HepG2 (cell line): ENCODE data around the gene CDH23. TPM values are rescaled to one million over a fixed set of nuclear protein-coding genes. Genes with fewer than 3 reads are reported as not detected.

Source experiments
- CREB1 ChIP-seq, 2 experiments: fragments of 450-650 bp in 1 of 2; IDR thresholded peaks; 2 replicates each; pipeline ENCODE4 v1.6.1; 2016 to 2017; ENCODE audit warnings: control low read depth in 1 of 2, mild to moderate bottlenecking in 1 of 2, missing compliant biosample characterization in 1 of 2, missing genetic modification characterization in 1 of 2
- CREM ChIP-seq, 2 experiments: sonication (generic) in 1 of 2; formaldehyde crosslinking in 1 of 2; IDR thresholded peaks; 2 replicates each; pipeline versions ENCODE4 v1.4.0 to v1.6.1; 2016 to 2020; ENCODE audit warnings: antibody characterized with exemption in 1 of 2, mild to moderate bottlenecking in 1 of 2, missing genetic modification reagents in 1 of 2
- ELF3 ChIP-seq: IDR thresholded peaks from 2 replicates; pipeline ENCODE4 v1.6.1; 2016; ENCODE audit warnings: missing genetic modification reagents, missing compliant biosample characterization
- HDAC6 ChIP-seq: fragments of 200-600 bp; sonication (generic); IDR thresholded peaks from 2 replicates; pipeline ENCODE4 v1.7.0; 2017; ENCODE audit warnings: mild to moderate bottlenecking, antibody characterized with exemption, low read length, low read depth
- POLR2AphosphoS5 ChIP-seq: IDR thresholded peaks from 2 replicates; pipeline ENCODE4 v1.6.1; 2012; ENCODE audit warnings: low read depth, low read length
- RAD21 ChIP-seq: fragments of 450-650 bp; formaldehyde crosslinking; IDR thresholded peaks from 2 replicates; pipeline ENCODE4 v1.5.0; 2020; ENCODE audit warnings: mild to moderate bottlenecking
- REXO4 ChIP-seq: sonication (generic); formaldehyde crosslinking; IDR thresholded peaks from 2 replicates; pipeline ENCODE4 v1.8.0; 2022; ENCODE audit warnings: missing genetic modification reagents, mild to moderate bottlenecking, borderline replicate concordance
- SMAD1 ChIP-seq: sonication (generic); formaldehyde crosslinking; IDR thresholded peaks from 2 replicates; pipeline ENCODE4 v1.4.0; 2020; ENCODE audit warnings: missing genetic modification reagents, low read depth, mild to moderate bottlenecking, borderline replicate concordance
- SNAPC2 ChIP-seq: sonication (generic); formaldehyde crosslinking; IDR thresholded peaks from 2 replicates; pipeline ENCODE4 v1.8.1; 2022; ENCODE audit warnings: mild to moderate bottlenecking, missing genetic modification reagents
- TEAD2 ChIP-seq: sonication (generic); formaldehyde crosslinking; IDR thresholded peaks from 2 replicates; pipeline ENCODE4 v1.9.0; 2021; ENCODE audit warnings: missing genetic modification reagents
- TGIF2 ChIP-seq: IDR thresholded peaks from 2 replicates; pipeline ENCODE4 v1.6.1; 2016; ENCODE audit warnings: control low read depth, missing compliant biosample characterization
- WIZ ChIP-seq: sonication (generic); formaldehyde crosslinking; IDR thresholded peaks from 2 replicates; pipeline ENCODE4 v1.5.1; 2020; ENCODE audit warnings: mild to moderate bottlenecking, missing genetic modification reagents
- ZBTB21 ChIP-seq: sonication (generic); formaldehyde crosslinking; IDR thresholded peaks from 2 replicates; pipeline ENCODE4 v1.4.0; 2020; ENCODE audit warnings: missing genetic modification reagents
- ZNF562 ChIP-seq: sonication (generic); formaldehyde crosslinking; IDR thresholded peaks from 2 replicates; pipeline ENCODE4 v1.8.0; 2022; ENCODE audit warnings: missing genetic modification reagents, borderline replicate concordance
- ZNF788 ChIP-seq: sonication (generic); formaldehyde crosslinking; IDR thresholded peaks from 2 replicates; pipeline ENCODE4 v1.5.0; 2020; ENCODE audit warnings: mild to moderate bottlenecking, missing genetic modification reagents, borderline replicate concordance
- ZNF841 ChIP-seq: sonication (generic); formaldehyde crosslinking; IDR thresholded peaks from 2 replicates; pipeline ENCODE4 v1.8.1; 2023; ENCODE audit warnings: missing genetic modification reagents, borderline replicate concordance
- ZSCAN9 ChIP-seq: IDR thresholded peaks from 2 replicates; pipeline ENCODE4 v1.6.1; 2016; ENCODE audit warnings: borderline replicate concordance
- polyA plus RNA-seq, 8 experiments: library from polyadenylated mRNA; depleted of rRNA in 3 of 8; stranded (reverse) in 7 of 8; unstranded in 1 of 8; fragments of >200 nt; fragmentation: Illumina TruSeq in 4 of 8; extraction: Trizol in 4 of 8; gene quantifications; 2 replicates each; pipeline versions ENCODE4 v1.2.1 to v1.2.3, GENCODE V29; 2011 to 2016; ENCODE audit warnings: low read depth in 4 of 8, missing spikeins in 1 of 8, mixed read lengths in 1 of 8; ENCODE audit not compliant: insufficient read depth in 1 of 8
- total RNA-seq, 5 experiments: library from RNA; depleted of rRNA; stranded (reverse); fragments of >200 nt; fragmentation: Illumina TruSeq; extraction: Trizol; gene quantifications; 2 replicates each; pipeline ENCODE4 v1.2.3, GENCODE V29; 2016; ENCODE audit warnings: low read depth in 1 of 5
- TF ChIP-seq, protein P1 (sequence below): sonication (generic); formaldehyde crosslinking; IDR thresholded peaks from 2 replicates; pipeline ENCODE4 v1.4.0; 2020; ENCODE audit warnings: missing genetic modification reagents, borderline replicate concordance
- TF ChIP-seq, protein P2 (sequence below): sonication (generic); formaldehyde crosslinking; IDR thresholded peaks from 2 replicates; pipeline ENCODE4 v1.4.0; 2020; ENCODE audit warnings: missing genetic modification reagents
- TF ChIP-seq, protein P3 (sequence below): sonication (generic); formaldehyde crosslinking; conservative IDR thresholded peaks from 2 replicates; pipeline ENCODE4 v1.5.0; 2020; ENCODE audit warnings: missing genetic modification reagents
- TF ChIP-seq, protein P4 (sequence below): sonication (generic); formaldehyde crosslinking; IDR thresholded peaks from 2 replicates; pipeline ENCODE4 v1.8.0; 2023; ENCODE audit warnings: mild to moderate bottlenecking, missing genetic modification reagents

The CDH23 gene
- total and polyA plus RNA-seq, 2 of the 13 experiments (the other 11 are each of a cell fraction or from before 2014, with no cell fraction given): 0.13 TPM; not detected in 1

DNA sequence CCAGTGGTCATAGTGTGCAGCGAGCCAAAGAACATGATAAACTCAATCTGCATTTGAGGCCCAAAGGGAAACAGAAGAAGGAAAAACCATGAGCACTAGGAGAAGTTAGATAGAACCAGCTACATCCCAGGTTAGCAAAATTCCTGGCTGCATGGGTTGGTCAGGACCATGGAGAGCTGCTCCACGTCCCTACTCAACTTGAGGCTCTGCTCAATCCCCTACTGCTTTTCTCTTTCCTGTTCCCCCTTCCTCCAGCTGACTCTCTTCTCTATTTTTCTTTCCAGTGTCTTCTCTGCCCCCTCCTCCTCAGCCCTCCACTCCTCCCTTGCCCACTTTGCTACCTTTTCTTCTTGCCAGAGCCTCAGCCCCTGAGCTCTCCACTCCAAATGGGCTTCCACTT, 398.5 kb downstream of the CDH23 start (continued):
- TF ChIP-seq, protein P1, sequence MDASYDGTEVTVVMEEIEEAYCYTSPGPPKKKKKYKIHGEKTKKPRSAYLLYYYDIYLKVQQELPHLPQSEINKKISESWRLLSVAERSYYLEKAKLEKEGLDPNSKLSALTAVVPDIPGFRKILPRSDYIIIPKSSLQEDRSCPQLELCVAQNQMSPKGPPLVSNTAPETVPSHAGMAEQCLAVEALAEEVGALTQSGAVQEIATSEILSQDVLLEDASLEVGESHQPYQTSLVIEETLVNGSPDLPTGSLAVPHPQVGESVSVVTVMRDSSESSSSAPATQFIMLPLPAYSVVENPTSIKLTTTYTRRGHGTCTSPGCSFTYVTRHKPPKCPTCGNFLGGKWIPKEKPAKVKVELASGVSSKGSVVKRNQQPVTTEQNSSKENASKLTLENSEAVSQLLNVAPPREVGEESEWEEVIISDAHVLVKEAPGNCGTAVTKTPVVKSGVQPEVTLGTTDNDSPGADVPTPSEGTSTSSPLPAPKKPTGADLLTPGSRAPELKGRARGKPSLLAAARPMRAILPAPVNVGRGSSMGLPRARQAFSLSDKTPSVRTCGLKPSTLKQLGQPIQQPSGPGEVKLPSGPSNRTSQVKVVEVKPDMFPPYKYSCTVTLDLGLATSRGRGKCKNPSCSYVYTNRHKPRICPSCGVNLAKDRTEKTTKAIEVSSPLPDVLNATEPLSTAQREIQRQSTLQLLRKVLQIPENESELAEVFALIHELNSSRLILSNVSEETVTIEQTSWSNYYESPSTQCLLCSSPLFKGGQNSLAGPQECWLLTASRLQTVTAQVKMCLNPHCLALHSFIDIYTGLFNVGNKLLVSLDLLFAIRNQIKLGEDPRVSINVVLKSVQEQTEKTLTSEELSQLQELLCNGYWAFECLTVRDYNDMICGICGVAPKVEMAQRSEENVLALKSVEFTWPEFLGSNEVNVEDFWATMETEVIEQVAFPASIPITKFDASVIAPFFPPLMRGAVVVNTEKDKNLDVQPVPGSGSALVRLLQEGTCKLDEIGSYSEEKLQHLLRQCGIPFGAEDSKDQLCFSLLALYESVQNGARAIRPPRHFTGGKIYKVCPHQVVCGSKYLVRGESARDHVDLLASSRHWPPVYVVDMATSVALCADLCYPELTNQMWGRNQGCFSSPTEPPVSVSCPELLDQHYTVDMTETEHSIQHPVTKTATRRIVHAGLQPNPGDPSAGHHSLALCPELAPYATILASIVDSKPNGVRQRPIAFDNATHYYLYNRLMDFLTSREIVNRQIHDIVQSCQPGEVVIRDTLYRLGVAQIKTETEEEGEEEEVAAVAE (CRISPR knock-in tag): 0 out of 2 replicates have a peak, but pooled peaks have one; percentile 30
- TF ChIP-seq SMAD1 (CRISPR knock-in tag) (no peak), WIZ (CRISPR knock-in tag) (peak; percentile 91; the same call in 1 of the 2 replicates), ZNF788 (no peak), ELF3 (CRISPR knock-in tag) (no peak), TEAD2 (CRISPR knock-in tag) (0 out of 2 replicates have a peak, but pooled peaks have one; percentile 38), CREB1 (IDR thresholded peaks at IDR 0.05) (no peak), CREB1 (CRISPR knock-in tag; IDR thresholded peaks at IDR 0.05) (no peak), POLR2AphosphoS5 (no peak), CREM (IDR thresholded peaks at IDR 0.05) (no peak), CREM (CRISPR knock-in tag; IDR thresholded peaks at IDR 0.05) (no peak), HDAC6 (no peak), TGIF2 (peak; percentile 49; the same call in 1 of the 2 replicates), ZNF841 (CRISPR knock-in tag) (no peak), ZNF562 (CRISPR knock-in tag) (no peak), RAD21 (CRISPR knock-in tag) (no peak), ZSCAN9 (CRISPR knock-in tag) (0 out of 2 replicates have a peak, but pooled peaks have one; percentile 51), REXO4 (no peak), SNAPC2 (CRISPR knock-in tag) (no peak), ZBTB21 (CRISPR knock-in tag) (no peak)
- TF ChIP-seq, protein P2, sequence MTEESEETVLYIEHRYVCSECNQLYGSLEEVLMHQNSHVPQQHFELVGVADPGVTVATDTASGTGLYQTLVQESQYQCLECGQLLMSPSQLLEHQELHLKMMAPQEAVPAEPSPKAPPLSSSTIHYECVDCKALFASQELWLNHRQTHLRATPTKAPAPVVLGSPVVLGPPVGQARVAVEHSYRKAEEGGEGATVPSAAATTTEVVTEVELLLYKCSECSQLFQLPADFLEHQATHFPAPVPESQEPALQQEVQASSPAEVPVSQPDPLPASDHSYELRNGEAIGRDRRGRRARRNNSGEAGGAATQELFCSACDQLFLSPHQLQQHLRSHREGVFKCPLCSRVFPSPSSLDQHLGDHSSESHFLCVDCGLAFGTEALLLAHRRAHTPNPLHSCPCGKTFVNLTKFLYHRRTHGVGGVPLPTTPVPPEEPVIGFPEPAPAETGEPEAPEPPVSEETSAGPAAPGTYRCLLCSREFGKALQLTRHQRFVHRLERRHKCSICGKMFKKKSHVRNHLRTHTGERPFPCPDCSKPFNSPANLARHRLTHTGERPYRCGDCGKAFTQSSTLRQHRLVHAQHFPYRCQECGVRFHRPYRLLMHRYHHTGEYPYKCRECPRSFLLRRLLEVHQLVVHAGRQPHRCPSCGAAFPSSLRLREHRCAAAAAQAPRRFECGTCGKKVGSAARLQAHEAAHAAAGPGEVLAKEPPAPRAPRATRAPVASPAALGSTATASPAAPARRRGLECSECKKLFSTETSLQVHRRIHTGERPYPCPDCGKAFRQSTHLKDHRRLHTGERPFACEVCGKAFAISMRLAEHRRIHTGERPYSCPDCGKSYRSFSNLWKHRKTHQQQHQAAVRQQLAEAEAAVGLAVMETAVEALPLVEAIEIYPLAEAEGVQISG (CRISPR knock-in tag): peak; percentile 28; the same call in 1 of the 2 replicates
- TF ChIP-seq, protein P3, sequence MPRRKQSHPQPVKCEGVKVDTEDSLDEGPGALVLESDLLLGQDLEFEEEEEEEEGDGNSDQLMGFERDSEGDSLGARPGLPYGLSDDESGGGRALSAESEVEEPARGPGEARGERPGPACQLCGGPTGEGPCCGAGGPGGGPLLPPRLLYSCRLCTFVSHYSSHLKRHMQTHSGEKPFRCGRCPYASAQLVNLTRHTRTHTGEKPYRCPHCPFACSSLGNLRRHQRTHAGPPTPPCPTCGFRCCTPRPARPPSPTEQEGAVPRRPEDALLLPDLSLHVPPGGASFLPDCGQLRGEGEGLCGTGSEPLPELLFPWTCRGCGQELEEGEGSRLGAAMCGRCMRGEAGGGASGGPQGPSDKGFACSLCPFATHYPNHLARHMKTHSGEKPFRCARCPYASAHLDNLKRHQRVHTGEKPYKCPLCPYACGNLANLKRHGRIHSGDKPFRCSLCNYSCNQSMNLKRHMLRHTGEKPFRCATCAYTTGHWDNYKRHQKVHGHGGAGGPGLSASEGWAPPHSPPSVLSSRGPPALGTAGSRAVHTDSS: no peak
- TF ChIP-seq, protein P4, sequence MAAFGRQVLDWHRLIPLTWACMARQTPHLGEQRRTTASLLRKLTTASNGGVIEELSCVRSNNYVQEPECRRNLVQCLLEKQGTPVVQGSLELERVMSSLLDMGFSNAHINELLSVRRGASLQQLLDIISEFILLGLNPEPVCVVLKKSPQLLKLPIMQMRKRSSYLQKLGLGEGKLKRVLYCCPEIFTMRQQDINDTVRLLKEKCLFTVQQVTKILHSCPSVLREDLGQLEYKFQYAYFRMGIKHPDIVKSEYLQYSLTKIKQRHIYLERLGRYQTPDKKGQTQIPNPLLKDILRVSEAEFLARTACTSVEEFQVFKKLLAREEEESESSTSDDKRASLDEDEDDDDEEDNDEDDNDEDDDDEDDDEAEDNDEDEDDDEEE (CRISPR knock-in tag): no peak
